ENCODE results near the gene NKX2-3. TPM values are rescaled to one million over a fixed set of nuclear protein-coding genes. Genes with fewer than 3 reads are reported as not detected.

The NKX2-3 gene
- total and polyA plus RNA-seq, 2 of the 8 experiments (the other 6 are each of a cell fraction or from before 2014, with no cell fraction given), result not detected

DNA sequence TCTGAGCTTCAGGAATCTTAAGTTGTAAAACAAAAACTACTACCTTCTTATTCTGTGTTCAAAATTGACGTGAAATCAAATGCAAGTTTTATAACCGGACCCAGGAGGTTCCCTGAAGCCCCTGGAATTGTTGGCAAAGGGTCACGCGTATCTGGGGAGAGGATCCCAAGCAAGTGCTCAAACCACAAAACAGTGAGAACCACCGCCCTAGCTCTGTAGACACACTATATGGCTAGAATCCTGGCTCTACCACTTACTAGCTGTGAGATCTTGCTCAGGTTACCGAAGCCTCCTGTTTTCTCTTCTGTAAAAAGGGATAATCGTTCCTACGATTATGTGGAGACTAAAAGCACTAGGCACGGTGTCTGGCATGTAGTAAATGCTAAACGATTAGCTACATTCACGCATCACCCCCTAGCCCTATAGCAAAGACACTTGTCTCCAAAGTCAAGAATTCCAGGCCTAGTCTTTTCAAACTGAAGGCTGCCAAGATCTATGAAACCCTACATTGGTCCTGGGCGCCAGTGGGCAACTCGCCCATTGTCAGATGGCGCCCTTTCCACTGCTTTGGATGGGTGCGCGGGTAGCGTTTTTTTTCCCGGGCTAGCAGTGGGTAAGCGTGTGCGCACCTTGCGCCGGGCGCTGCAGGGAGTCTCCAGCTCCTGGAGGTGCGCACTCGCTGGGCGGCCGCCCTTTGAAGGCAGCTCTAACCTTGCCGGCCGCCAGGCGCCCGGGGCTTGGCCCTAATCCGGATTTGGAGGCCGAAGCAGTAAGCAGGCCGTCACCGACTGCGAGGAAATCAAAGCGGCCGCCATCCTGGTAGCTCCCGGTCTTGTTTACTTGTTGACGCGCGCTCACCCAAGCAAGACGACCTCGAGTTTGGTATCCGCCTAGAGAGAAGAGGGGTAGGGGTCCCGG lies 11.6 kb upstream of the NKX2-3 start (continued):
- TF ChIP-seq CHD1 (IDR thresholded peaks at IDR 0.05; ENCODE audit: low read depth, low read length) (no peak), TEAD4 (IDR thresholded peaks at IDR 0.05; ENCODE audit: low read depth, low read length) (no peak), TBP (IDR thresholded peaks at IDR 0.05; ENCODE audit: low read depth, low read length) (no peak), SUZ12 (IDR thresholded peaks at IDR 0.05; ENCODE audit: low read length) (peak; percentile 70), SP1 (IDR thresholded peaks at IDR 0.05; ENCODE audit: low read depth, low read length) (no peak), EZH2 (IDR thresholded peaks at IDR 0.05; ENCODE audit: low read depth, low read length, severe bottlenecking) (peak; percentile 69), CEBPB (IDR thresholded peaks at IDR 0.05; ENCODE audit: low read depth, low read length) (no peak), RAD21 (IDR thresholded peaks at IDR 0.05 in 1 of 2, conservative IDR thresholded peaks at IDR 0.05 in 1 of 2; ENCODE audit: low read depth in 2 of 2, low read length in 2 of 2) (no peak), EGR1 (IDR thresholded peaks at IDR 0.05; ENCODE audit: borderline replicate concordance, low read depth, low read length) (no peak)
- TF ChIP-seq, protein P1, sequence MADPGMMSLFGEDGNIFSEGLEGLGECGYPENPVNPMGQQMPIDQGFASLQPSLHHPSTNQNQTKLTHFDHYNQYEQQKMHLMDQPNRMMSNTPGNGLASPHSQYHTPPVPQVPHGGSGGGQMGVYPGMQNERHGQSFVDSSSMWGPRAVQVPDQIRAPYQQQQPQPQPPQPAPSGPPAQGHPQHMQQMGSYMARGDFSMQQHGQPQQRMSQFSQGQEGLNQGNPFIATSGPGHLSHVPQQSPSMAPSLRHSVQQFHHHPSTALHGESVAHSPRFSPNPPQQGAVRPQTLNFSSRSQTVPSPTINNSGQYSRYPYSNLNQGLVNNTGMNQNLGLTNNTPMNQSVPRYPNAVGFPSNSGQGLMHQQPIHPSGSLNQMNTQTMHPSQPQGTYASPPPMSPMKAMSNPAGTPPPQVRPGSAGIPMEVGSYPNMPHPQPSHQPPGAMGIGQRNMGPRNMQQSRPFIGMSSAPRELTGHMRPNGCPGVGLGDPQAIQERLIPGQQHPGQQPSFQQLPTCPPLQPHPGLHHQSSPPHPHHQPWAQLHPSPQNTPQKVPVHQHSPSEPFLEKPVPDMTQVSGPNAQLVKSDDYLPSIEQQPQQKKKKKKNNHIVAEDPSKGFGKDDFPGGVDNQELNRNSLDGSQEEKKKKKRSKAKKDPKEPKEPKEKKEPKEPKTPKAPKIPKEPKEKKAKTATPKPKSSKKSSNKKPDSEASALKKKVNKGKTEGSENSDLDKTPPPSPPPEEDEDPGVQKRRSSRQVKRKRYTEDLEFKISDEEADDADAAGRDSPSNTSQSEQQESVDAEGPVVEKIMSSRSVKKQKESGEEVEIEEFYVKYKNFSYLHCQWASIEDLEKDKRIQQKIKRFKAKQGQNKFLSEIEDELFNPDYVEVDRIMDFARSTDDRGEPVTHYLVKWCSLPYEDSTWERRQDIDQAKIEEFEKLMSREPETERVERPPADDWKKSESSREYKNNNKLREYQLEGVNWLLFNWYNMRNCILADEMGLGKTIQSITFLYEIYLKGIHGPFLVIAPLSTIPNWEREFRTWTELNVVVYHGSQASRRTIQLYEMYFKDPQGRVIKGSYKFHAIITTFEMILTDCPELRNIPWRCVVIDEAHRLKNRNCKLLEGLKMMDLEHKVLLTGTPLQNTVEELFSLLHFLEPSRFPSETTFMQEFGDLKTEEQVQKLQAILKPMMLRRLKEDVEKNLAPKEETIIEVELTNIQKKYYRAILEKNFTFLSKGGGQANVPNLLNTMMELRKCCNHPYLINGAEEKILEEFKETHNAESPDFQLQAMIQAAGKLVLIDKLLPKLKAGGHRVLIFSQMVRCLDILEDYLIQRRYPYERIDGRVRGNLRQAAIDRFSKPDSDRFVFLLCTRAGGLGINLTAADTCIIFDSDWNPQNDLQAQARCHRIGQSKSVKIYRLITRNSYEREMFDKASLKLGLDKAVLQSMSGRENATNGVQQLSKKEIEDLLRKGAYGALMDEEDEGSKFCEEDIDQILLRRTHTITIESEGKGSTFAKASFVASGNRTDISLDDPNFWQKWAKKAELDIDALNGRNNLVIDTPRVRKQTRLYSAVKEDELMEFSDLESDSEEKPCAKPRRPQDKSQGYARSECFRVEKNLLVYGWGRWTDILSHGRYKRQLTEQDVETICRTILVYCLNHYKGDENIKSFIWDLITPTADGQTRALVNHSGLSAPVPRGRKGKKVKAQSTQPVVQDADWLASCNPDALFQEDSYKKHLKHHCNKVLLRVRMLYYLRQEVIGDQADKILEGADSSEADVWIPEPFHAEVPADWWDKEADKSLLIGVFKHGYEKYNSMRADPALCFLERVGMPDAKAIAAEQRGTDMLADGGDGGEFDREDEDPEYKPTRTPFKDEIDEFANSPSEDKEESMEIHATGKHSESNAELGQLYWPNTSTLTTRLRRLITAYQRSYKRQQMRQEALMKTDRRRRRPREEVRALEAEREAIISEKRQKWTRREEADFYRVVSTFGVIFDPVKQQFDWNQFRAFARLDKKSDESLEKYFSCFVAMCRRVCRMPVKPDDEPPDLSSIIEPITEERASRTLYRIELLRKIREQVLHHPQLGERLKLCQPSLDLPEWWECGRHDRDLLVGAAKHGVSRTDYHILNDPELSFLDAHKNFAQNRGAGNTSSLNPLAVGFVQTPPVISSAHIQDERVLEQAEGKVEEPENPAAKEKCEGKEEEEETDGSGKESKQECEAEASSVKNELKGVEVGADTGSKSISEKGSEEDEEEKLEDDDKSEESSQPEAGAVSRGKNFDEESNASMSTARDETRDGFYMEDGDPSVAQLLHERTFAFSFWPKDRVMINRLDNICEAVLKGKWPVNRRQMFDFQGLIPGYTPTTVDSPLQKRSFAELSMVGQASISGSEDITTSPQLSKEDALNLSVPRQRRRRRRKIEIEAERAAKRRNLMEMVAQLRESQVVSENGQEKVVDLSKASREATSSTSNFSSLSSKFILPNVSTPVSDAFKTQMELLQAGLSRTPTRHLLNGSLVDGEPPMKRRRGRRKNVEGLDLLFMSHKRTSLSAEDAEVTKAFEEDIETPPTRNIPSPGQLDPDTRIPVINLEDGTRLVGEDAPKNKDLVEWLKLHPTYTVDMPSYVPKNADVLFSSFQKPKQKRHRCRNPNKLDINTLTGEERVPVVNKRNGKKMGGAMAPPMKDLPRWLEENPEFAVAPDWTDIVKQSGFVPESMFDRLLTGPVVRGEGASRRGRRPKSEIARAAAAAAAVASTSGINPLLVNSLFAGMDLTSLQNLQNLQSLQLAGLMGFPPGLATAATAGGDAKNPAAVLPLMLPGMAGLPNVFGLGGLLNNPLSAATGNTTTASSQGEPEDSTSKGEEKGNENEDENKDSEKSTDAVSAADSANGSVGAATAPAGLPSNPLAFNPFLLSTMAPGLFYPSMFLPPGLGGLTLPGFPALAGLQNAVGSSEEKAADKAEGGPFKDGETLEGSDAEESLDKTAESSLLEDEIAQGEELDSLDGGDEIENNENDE (IDR thresholded peaks at IDR 0.05; ENCODE audit: insufficient replicate concordance, low read length), result no peak
